Neural cell (in vitro differentiated cells): Measurements from ENCODE around the gene POLE. TPM values are rescaled to one million over a fixed set of nuclear protein-coding genes. Genes with fewer than 3 reads are reported as not detected.

ENCODE experiments used
- H2AFZ ChIP-seq: fragments of 200-600, 300-800 bp; sonication (generic), shearing (Covaris generic); 2 replicates; pipeline ENCODE4 v1.6.0; 2014; ENCODE audit warnings: low read depth, mild to moderate bottlenecking, antibody characterized with exemption, low read length, moderate library complexity
- H3F3A ChIP-seq: fragments of 200-600 bp; shearing (Covaris generic); 2 replicates; pipeline ENCODE4 v1.6.1; 2016; ENCODE audit warnings: mild to moderate bottlenecking, moderate library complexity, mixed read lengths, antibody characterized with exemption, low read length; ENCODE audit not compliant: insufficient read depth, poor library complexity, severe bottlenecking
- H3K27ac ChIP-seq: fragments of 200-600, 300-800 bp; sonication (generic), shearing (Covaris generic); 2 replicates; pipeline ENCODE4 v1.5.1; 2014; ENCODE audit warnings: mild to moderate bottlenecking, low read length, moderate library complexity
- H3K27me3 ChIP-seq: fragments of 300-800, 200-600 bp; sonication (generic), shearing (Covaris generic); 2 replicates; pipeline ENCODE4 v1.6.0; 2014; ENCODE audit warnings: mild to moderate bottlenecking, low read depth, low read length, moderate library complexity; ENCODE audit not compliant: insufficient read depth
- H3K36me3 ChIP-seq: fragments of 300-800, 200-600 bp; sonication (generic), shearing (Covaris generic); 2 replicates; pipeline ENCODE4 v1.5.1; 2014; ENCODE audit warnings: mild to moderate bottlenecking, antibody characterized with exemption, low read length, moderate library complexity; ENCODE audit not compliant: insufficient read depth
- H3K4me2 ChIP-seq: fragments of 300-800, 200-600 bp; sonication (generic), shearing (Covaris generic); 2 replicates; pipeline ENCODE4 v1.6.0; 2014; ENCODE audit warnings: mild to moderate bottlenecking, low read length
- H3K4me3 ChIP-seq: fragments of 300-800, 200-600 bp; sonication (generic), shearing (Covaris generic); 2 replicates; pipeline ENCODE4 v1.5.1; 2014; ENCODE audit warnings: mild to moderate bottlenecking, low read length, moderate library complexity
- H3K79me2 ChIP-seq: fragments of 200-600 bp; shearing (Covaris generic); replicated peaks from 2 replicates; pipeline ENCODE4 v1.6.0; 2014; ENCODE audit warnings: mild to moderate bottlenecking, low read length, moderate library complexity; ENCODE audit not compliant: insufficient read depth
- H3K9ac ChIP-seq: fragments of 300-800, 200-600 bp; sonication (generic), shearing (Covaris generic); 2 replicates; pipeline ENCODE4 v1.6.1; 2016; ENCODE audit warnings: mild to moderate bottlenecking, low read length, mixed read lengths
- H3K9me2 ChIP-seq: fragments of 200-600 bp; shearing (Covaris generic); 2 replicates; pipeline ENCODE4 v1.6.1; 2016; ENCODE audit warnings: mild to moderate bottlenecking, low read length, mixed read lengths; ENCODE audit not compliant: insufficient read depth
- H3K9me3 ChIP-seq: fragments of 200-600, 300-800 bp; sonication (generic), shearing (Covaris generic); 2 replicates; pipeline ENCODE4 v1.6.1; 2016; ENCODE audit warnings: mild to moderate bottlenecking, mixed run types, low read length, moderate library complexity, mixed read lengths
- H4K20me1 ChIP-seq: fragments of 200-600 bp; shearing (Covaris generic); 2 replicates; pipeline ENCODE4 v1.6.1; 2016; ENCODE audit warnings: mild to moderate bottlenecking, mixed run types; ENCODE audit not compliant: insufficient read depth
- EP300 ChIP-seq: fragments of 450-650 bp; conservative IDR thresholded peaks from 2 replicates; pipeline ENCODE4 v1.6.1; 2014; ENCODE audit warnings: antibody characterized with exemption, mild to moderate bottlenecking, moderate library complexity; ENCODE audit not compliant: poor library complexity, severe bottlenecking
- EZH2 ChIP-seq: fragments of 200-600, 300-800 bp; shearing (Covaris generic), sonication (generic); IDR thresholded peaks from 2 replicates; pipeline ENCODE4 v1.6.1; 2014; ENCODE audit warnings: antibody characterized with exemption, low read length, borderline replicate concordance, mild to moderate bottlenecking; ENCODE audit not compliant: insufficient read depth, poor library complexity, severe bottlenecking
- MXI1 ChIP-seq: fragments of 450-650 bp; conservative IDR thresholded peaks from 2 replicates; pipeline ENCODE4 v1.6.1; 2014; ENCODE audit warnings: antibody characterized with exemption, mild to moderate bottlenecking; ENCODE audit not compliant: poor library complexity, severe bottlenecking
- POLR2AphosphoS5 ChIP-seq: IDR thresholded peaks from 2 replicates; pipeline ENCODE4 v1.6.1; 2012
- RAD21 ChIP-seq: fragments of 450-650 bp; conservative IDR thresholded peaks from 2 replicates; pipeline ENCODE4 v1.6.1; 2014; ENCODE audit warnings: antibody characterized with exemption, mild to moderate bottlenecking, moderate library complexity
- SMC3 ChIP-seq: fragments of 450-650 bp; conservative IDR thresholded peaks from 2 replicates; pipeline ENCODE4 v1.6.1; 2014; ENCODE audit warnings: antibody characterized with exemption, mild to moderate bottlenecking, moderate library complexity; ENCODE audit not compliant: poor library complexity
- TAF1 ChIP-seq: IDR thresholded peaks from 2 replicates; pipeline ENCODE4 v1.6.1; 2012; ENCODE audit warnings: low read depth
- polyA plus RNA-seq: library from polyadenylated mRNA; depleted of rRNA; stranded (reverse); fragments of >200 nt; gene quantifications from 2 replicates; pipeline ENCODE4 v1.2.3, GENCODE V29; 2014
- TF ChIP-seq, protein P1 (sequence below): fragments of 450-650 bp; IDR thresholded peaks from 2 replicates; pipeline ENCODE4 v1.5.1; 2014; ENCODE audit warnings: antibody characterized with exemption, mild to moderate bottlenecking, moderate library complexity; ENCODE audit not compliant: poor library complexity, severe bottlenecking
- TF ChIP-seq, protein P2 (sequence below): IDR thresholded peaks from 2 replicates; pipeline ENCODE4 v1.6.1; 2012; ENCODE audit warnings: borderline replicate concordance

The POLE gene
- polyA plus RNA-seq, 1 donor from 2014 or later: 8.5 TPM

- Histone ChIP-seq H3K36me3 (no peaks in the 10 kb centered on the region), H3K9ac (peak overlapping the region; percentile 32), H3K9me3 (peaks cover 1% of the 10 kb centered on the region), H3K4me2 (no peak overlapping the region), H3K27me3 (no peaks in the 10 kb centered on the region), H3K4me3 (peak overlapping the region; percentile 50), H2AFZ (no peak overlapping the region), H3K79me2 (no peaks in the 10 kb centered on the region), H3K9me2 (no peaks in the 10 kb centered on the region), H3F3A (peaks cover 4% of the 10 kb centered on the region), H3K27ac (peak overlapping the region; percentile 36), H4K20me1 (no peaks in the 10 kb centered on the region)
- TF ChIP-seq RAD21: no peak
- no peak for TF ChIP-seq EZH2
- TF ChIP-seq, protein P1, sequence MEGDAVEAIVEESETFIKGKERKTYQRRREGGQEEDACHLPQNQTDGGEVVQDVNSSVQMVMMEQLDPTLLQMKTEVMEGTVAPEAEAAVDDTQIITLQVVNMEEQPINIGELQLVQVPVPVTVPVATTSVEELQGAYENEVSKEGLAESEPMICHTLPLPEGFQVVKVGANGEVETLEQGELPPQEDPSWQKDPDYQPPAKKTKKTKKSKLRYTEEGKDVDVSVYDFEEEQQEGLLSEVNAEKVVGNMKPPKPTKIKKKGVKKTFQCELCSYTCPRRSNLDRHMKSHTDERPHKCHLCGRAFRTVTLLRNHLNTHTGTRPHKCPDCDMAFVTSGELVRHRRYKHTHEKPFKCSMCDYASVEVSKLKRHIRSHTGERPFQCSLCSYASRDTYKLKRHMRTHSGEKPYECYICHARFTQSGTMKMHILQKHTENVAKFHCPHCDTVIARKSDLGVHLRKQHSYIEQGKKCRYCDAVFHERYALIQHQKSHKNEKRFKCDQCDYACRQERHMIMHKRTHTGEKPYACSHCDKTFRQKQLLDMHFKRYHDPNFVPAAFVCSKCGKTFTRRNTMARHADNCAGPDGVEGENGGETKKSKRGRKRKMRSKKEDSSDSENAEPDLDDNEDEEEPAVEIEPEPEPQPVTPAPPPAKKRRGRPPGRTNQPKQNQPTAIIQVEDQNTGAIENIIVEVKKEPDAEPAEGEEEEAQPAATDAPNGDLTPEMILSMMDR: no peak
- no peak for TF ChIP-seq EP300
- no peak for TF ChIP-seq SMC3
- TF ChIP-seq POLR2AphosphoS5: peak; percentile 9
- no peak for TF ChIP-seq TAF1
- no peak for TF ChIP-seq MXI1
- TF ChIP-seq, protein P2, sequence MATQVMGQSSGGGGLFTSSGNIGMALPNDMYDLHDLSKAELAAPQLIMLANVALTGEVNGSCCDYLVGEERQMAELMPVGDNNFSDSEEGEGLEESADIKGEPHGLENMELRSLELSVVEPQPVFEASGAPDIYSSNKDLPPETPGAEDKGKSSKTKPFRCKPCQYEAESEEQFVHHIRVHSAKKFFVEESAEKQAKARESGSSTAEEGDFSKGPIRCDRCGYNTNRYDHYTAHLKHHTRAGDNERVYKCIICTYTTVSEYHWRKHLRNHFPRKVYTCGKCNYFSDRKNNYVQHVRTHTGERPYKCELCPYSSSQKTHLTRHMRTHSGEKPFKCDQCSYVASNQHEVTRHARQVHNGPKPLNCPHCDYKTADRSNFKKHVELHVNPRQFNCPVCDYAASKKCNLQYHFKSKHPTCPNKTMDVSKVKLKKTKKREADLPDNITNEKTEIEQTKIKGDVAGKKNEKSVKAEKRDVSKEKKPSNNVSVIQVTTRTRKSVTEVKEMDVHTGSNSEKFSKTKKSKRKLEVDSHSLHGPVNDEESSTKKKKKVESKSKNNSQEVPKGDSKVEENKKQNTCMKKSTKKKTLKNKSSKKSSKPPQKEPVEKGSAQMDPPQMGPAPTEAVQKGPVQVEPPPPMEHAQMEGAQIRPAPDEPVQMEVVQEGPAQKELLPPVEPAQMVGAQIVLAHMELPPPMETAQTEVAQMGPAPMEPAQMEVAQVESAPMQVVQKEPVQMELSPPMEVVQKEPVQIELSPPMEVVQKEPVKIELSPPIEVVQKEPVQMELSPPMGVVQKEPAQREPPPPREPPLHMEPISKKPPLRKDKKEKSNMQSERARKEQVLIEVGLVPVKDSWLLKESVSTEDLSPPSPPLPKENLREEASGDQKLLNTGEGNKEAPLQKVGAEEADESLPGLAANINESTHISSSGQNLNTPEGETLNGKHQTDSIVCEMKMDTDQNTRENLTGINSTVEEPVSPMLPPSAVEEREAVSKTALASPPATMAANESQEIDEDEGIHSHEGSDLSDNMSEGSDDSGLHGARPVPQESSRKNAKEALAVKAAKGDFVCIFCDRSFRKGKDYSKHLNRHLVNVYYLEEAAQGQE: peak; percentile 30
These were observed 93.2 kb downstream of the POLE start for GRCh38 chr12:132593938-132594358.

GRCh38 chr12:132593521-132593920 is 93.6 kb downstream of the POLE start:
- Histone ChIP-seq H4K20me1 (no peaks in the 10 kb centered on the region), H2AFZ (no peak overlapping the region), H3K79me2 (no peaks in the 10 kb centered on the region), H3K9ac (peak overlapping the region; percentile 32), H3K4me2 (no peak overlapping the region), H3K36me3 (no peaks in the 10 kb centered on the region), H3K4me3 (peak overlapping the region; percentile 50), H3K27ac (peak overlapping the region; percentile 36), H3K9me2 (no peaks in the 10 kb centered on the region), H3K9me3 (peaks cover 4% of the 10 kb centered on the region), H3F3A (peaks cover 4% of the 10 kb centered on the region), H3K27me3 (no peaks in the 10 kb centered on the region)
- TF ChIP-seq EP300: no peak
- TF ChIP-seq SMC3: no peak
- no peak for TF ChIP-seq RAD21
- TF ChIP-seq POLR2AphosphoS5: no peak
- TF ChIP-seq MXI1: no peak

DNA sequence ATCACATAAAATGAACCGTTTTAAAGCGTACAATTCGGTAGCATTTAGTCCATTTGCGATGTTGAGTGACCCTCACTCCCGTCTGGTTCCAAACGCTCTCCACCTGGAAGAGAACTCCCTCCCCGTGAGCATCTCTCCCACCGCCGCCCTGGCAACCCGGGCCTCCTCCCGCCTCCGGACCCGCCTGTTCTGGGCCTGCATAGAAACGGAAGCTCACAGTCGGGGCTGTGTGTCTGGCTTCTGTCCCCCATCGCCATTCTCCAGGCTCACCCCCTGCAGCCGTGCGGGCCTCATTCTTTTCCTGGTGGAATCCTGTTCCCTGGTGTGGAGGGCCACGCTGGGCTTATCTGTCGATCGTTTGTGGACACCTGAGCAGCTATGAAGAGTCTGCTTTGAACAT is 94.1 kb downstream of the POLE start:
- H3K27ac ChIP-seq: no peak overlapping the region
- H3K9me2 ChIP-seq: no peaks in the 10 kb centered on the region
- H3F3A ChIP-seq: peaks cover 4% of the 10 kb centered on the region
- no peak overlapping the region for H3K9ac ChIP-seq
- H2AFZ ChIP-seq: no peak overlapping the region
- TF ChIP-seq POLR2AphosphoS5 (no peak), RAD21 (no peak), EZH2 (no peak)
- TF ChIP-seq, protein P2: no peak
- H3K79me2 ChIP-seq: no peaks in the 10 kb centered on the region
- no peaks in the 10 kb centered on the region for H3K27me3 ChIP-seq
- H4K20me1 ChIP-seq: no peaks in the 10 kb centered on the region
- no peaks in the 10 kb centered on the region for H3K36me3 ChIP-seq
- no peak overlapping the region for H3K4me3 ChIP-seq
- H3K4me2 ChIP-seq: no peak overlapping the region
- peaks cover 4% of the 10 kb centered on the region for H3K9me3 ChIP-seq
